GM12875 (cell line): ENCODE results near the gene LCN1.
"Not testable (repeated sequence)": the region's sequence is repeated elsewhere in the genome, so short reads cannot be mapped to it uniquely, and the experiment has no call there.

Experiments used
- H3K4me3 ChIP-seq: one replicate; pipeline ENCODE4 v1.5.1; 2011; ENCODE audit warnings: low read depth, low read length, control low read depth
- CTCF ChIP-seq: IDR thresholded peaks from 2 replicates; pipeline ENCODE4 v1.5.1; 2011; ENCODE audit warnings: low read depth, mild to moderate bottlenecking, control low read depth, inconsistent platforms, low read length, moderate library complexity, borderline replicate concordance; ENCODE audit not compliant: insufficient read depth

Gene LCN1

GRCh38 chr9:135536216-135536615, 15.0 kb downstream of the LCN1 start:
- H3K4me3 ChIP-seq: no peak overlapping the region
- TF ChIP-seq CTCF: no peak

- H3K4me3 ChIP-seq: not testable (repeated sequence)
Observed at GRCh38 chr9:135543262-135543894, 22.1 kb downstream of the LCN1 start.

- TF ChIP-seq CTCF: no peak
Observed at GRCh38 chr9:135544981-135545635, 23.9 kb downstream of the LCN1 start.

GRCh38 chr9:135545646-135546176, 24.5 kb downstream of the LCN1 start, which contains the start of gene OBP2A:
OBP2A (plus strand) TSS chr9:135546126; CDS start chr9:135546181, 55 bp downstream.
- not testable (repeated sequence) for H3K4me3 ChIP-seq

More at GRCh38 chr9:135544981-135545635, 23.9 kb downstream of the LCN1 start:
- no peak overlapping the region for H3K4me3 ChIP-seq

- H3K4me3 ChIP-seq: not testable (repeated sequence)
Observed at GRCh38 chr9:135546792-135547617, 25.8 kb downstream of the LCN1 start.

GRCh38 chr9:135547756-135548736, 26.8 kb downstream of the LCN1 start:
- TF ChIP-seq CTCF: no peak
- H3K4me3 ChIP-seq: no peak overlapping the region

- not testable (repeated sequence) for H3K4me3 ChIP-seq
Observed at GRCh38 chr9:135549478-135550343, 28.5 kb downstream of the LCN1 start.

- H3K4me3 ChIP-seq: no peak overlapping the region
- no peak for TF ChIP-seq CTCF
Observed at GRCh38 chr9:135550344-135550918, 29.2 kb downstream of the LCN1 start.
